ENCODE data around the gene DDX21.

Gene DDX21

GRCh38 chr10:68988530-68989316, 32.8 kb downstream of the DDX21 start, which contains the start of gene KIFBP (continued):
- TF ChIP-seq ZNF214 (tag by site-specific recombination; IDR thresholded peaks at IDR 0.05; ENCODE audit: borderline replicate concordance): no peak
- TF ChIP-seq KLF9 (tag by site-specific recombination; IDR thresholded peaks at IDR 0.05; ENCODE audit: low read depth): peak; percentile 80
- peak; percentile 80 for TF ChIP-seq ZNF335 (tag by site-specific recombination; conservative IDR thresholded peaks at IDR 0.05)
- TF ChIP-seq ELK4 (IDR thresholded peaks at IDR 0.05; ENCODE audit: borderline replicate concordance, low read depth, low read length): no peak
- no peak for TF ChIP-seq ZNF785 (tag by site-specific recombination; IDR thresholded peaks at IDR 0.05)
- TF ChIP-seq EGR2 (tag by site-specific recombination; IDR thresholded peaks at IDR 0.05; ENCODE audit: low read depth): no peak
- no peak for TF ChIP-seq ZNF175 (tag by site-specific recombination; IDR thresholded peaks at IDR 0.05)
- TF ChIP-seq ZNF266 (tag by site-specific recombination; IDR thresholded peaks at IDR 0.05; ENCODE audit: low read depth): no peak
- no peak for TF ChIP-seq ZBTB49 (tag by site-specific recombination; IDR thresholded peaks at IDR 0.05; ENCODE audit: low read depth)
- TF ChIP-seq ZNF10 (tag by site-specific recombination; IDR thresholded peaks at IDR 0.05): peak; percentile 49; the same call in 1 of the 2 replicates
- peak; percentile 76 for TF ChIP-seq OVOL3 (tag by site-specific recombination; IDR thresholded peaks at IDR 0.05)
- 0 out of 2 replicates have a peak, but pooled peaks have one; percentile 4 for TF ChIP-seq ZNF707 (tag by site-specific recombination; IDR thresholded peaks at IDR 0.05)
- TF ChIP-seq ZNF488 (tag by site-specific recombination; IDR thresholded peaks at IDR 0.05): no peak
- no peak for TF ChIP-seq ZNF777 (tag by site-specific recombination; IDR thresholded peaks at IDR 0.05; ENCODE audit: borderline replicate concordance)

GRCh38 chr10:68989317-68989990, 33.5 kb downstream of the DDX21 start:
- Histone ChIP-seq H3K27ac (ENCODE audit: extremely low read depth, low read depth, low read length) (peak overlapping the region; percentile 84), H3K4me3 (ENCODE audit: low read depth, low read length) (peak overlapping the region; percentile 76), H3K9me3 (ENCODE audit: control insufficient read depth, insufficient read depth, low read depth, low read length) (no peaks in the 10 kb centered on the region), H3K4me1 (ENCODE audit: control insufficient read depth, insufficient read depth, low read length) (peaks cover 13% of the 10 kb centered on the region; the same call in 1 of the 2 replicates), H3K36me3 (ENCODE audit: control insufficient read depth in 2 of 2, insufficient read depth in 1 of 2, low read length in 2 of 2) (peaks cover 10 to 21% of the 10 kb centered on the region in 2 experiments)
- CTCF ChIA-PET: interaction anchor here (0.5 to 1.0 kb wide), 4 partner anchors 79 to 642 kb away, joined by 3 read pairs; no protein-coding TSS in a partner anchor
- POLR2A ChIA-PET: no interaction called here
- TF ChIP-seq OSR2 (tag by site-specific recombination; IDR thresholded peaks at IDR 0.05) (no peak), ZNF624 (tag by site-specific recombination; IDR thresholded peaks at IDR 0.05) (no peak), ZFHX2 (tag by site-specific recombination; conservative IDR thresholded peaks at IDR 0.05) (peak; percentile 48), ZNF707 (tag by site-specific recombination; IDR thresholded peaks at IDR 0.05) (0 out of 2 replicates have a peak, but pooled peaks have one; percentile 2), ZNF266 (tag by site-specific recombination; IDR thresholded peaks at IDR 0.05; ENCODE audit: low read depth) (no peak), EGR2 (tag by site-specific recombination; IDR thresholded peaks at IDR 0.05; ENCODE audit: low read depth) (0 out of 2 replicates have a peak, but pooled peaks have one; percentile 11), ZNF121 (tag by site-specific recombination; IDR thresholded peaks at IDR 0.05) (peak; percentile 99), YY2 (tag by site-specific recombination; IDR thresholded peaks at IDR 0.05) (no peak), ZNF549 (tag by site-specific recombination; IDR thresholded peaks at IDR 0.05) (no peak), ZNF529 (tag by site-specific recombination; IDR thresholded peaks at IDR 0.05; ENCODE audit: insufficient replicate concordance) (no peak), ZNF626 (tag by site-specific recombination; IDR thresholded peaks at IDR 0.05) (no peak), ZNF335 (tag by site-specific recombination; conservative IDR thresholded peaks at IDR 0.05) (0 out of 2 replicates have a peak, but pooled peaks have one; percentile 18), ZNF324 (tag by site-specific recombination; IDR thresholded peaks at IDR 0.05) (no peak), ZNF239 (tag by site-specific recombination; IDR thresholded peaks at IDR 0.05) (no peak), ZNF146 (tag by site-specific recombination; IDR thresholded peaks at IDR 0.05) (no peak)
- TF ChIP-seq, protein P1, sequence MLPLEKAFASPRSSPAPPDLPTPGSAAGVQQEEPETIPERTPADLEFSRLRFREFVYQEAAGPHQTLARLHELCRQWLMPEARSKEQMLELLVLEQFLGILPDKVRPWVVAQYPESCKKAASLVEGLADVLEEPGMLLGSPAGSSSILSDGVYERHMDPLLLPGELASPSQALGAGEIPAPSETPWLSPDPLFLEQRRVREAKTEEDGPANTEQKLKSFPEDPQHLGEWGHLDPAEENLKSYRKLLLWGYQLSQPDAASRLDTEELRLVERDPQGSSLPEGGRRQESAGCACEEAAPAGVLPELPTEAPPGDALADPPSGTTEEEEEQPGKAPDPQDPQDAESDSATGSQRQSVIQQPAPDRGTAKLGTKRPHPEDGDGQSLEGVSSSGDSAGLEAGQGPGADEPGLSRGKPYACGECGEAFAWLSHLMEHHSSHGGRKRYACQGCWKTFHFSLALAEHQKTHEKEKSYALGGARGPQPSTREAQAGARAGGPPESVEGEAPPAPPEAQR (tag by site-specific recombination; IDR thresholded peaks at IDR 0.05): no peak

Data from HEK293 (cell line).